Gastrocnemius medialis (tissue), 4 donors: ENCODE results near the gene DCC. TPM values are rescaled to one million over a fixed set of nuclear protein-coding genes. Genes with fewer than 3 reads are reported as not detected.

Source experiments
- ATAC-seq, 2 donors: fragments of 150-250 bp; one replicate each; pipeline ENCODE4 v1.9.1; 2016
- DNase-seq, 2 donors: peaks; one replicate each; pipeline ENCODE4 v3.0.0-alpha.2; 2019
- H3K27ac ChIP-seq, 4 donors: fragments of 200-600 bp; sonication (generic); 1 replicate in 1 of 4; 2 replicates in 3 of 4; pipeline ENCODE4 v1.5.1; 2016 to 2018; ENCODE audit warnings: mild to moderate bottlenecking in 2 of 4, moderate library complexity in 1 of 4
- H3K27me3 ChIP-seq, 3 donors: fragments of 200-600 bp; sonication (generic) in 2 of 3; 1 replicate in 1 of 3; 2 replicates in 2 of 3; pipeline versions ENCODE4 v1.5.1 to v1.6.0; 2016 to 2019; ENCODE audit warnings: mild to moderate bottlenecking in 1 of 3, moderate library complexity in 1 of 3
- H3K36me3 ChIP-seq, 2 donors: fragments of 200-600 bp; sonication (generic) in 1 of 2; one replicate each; pipeline ENCODE4 v1.5.1; 2017 to 2018
- H3K4me1 ChIP-seq, 2 donors: fragments of 200-600 bp; sonication (generic) in 1 of 2; one replicate each; pipeline ENCODE4 v1.5.1; 2016 to 2017; ENCODE audit warnings: mild to moderate bottlenecking in 2 of 2
- H3K4me3 ChIP-seq, 4 donors: fragments of 200-600 bp; sonication (generic) in 3 of 4; 1 replicate in 1 of 4; 2 replicates in 3 of 4; pipeline ENCODE4 v1.5.1; 2016 to 2019; ENCODE audit warnings: mild to moderate bottlenecking in 2 of 4
- H3K9me3 ChIP-seq, 3 donors: fragments of 200-600 bp; sonication (generic) in 2 of 3; 1 replicate in 1 of 3; 2 replicates in 2 of 3; pipeline ENCODE4 v1.5.1; 2016 to 2019
- POLR2A ChIP-seq, 2 donors: fragments of 450-650 bp; IDR thresholded peaks; one replicate each; pipeline ENCODE4 v1.6.1; 2017; ENCODE audit warnings: antibody characterized with exemption in 2 of 2, mild to moderate bottlenecking in 2 of 2, moderate library complexity in 2 of 2
- in situ Hi-C, 4 donors: fragments of 200-750 bp; cut with MboI; loops; one replicate each; pipeline versions ENCODE4 v1.15.0 to v1.8.0; 2017; ENCODE audit warnings: low sequenced_read_pairs in 4 of 4
- intact Hi-C: fragments of 100-400 bp; cut with DNase I; formaldehyde crosslinking; loops from one replicate; pipeline ENCODE4 v1.15.1; 2023; ENCODE audit warnings: low total_unique reads
- total RNA-seq, 4 donors: library from RNA; depleted of rRNA; stranded (reverse); fragments of >200 nt; gene quantifications; one replicate each; pipeline versions ENCODE4 v1.1.0 to v1.2.3, GENCODE V29; 2016
- TF ChIP-seq, protein P1 (sequence below), 5 experiments: fragments of 450-650 bp in 3 of 5; fragments of 200-600 bp in 2 of 5; sonication (generic) in 2 of 5; IDR thresholded peaks in 4 of 5; conservative IDR thresholded peaks in 1 of 5; 1 replicate in 4 of 5; 2 replicates in 1 of 5; pipeline ENCODE4 v1.5.1; 2016 to 2019; ENCODE audit warnings: antibody characterized with exemption in 5 of 5, mild to moderate bottlenecking in 3 of 5, moderate library complexity in 3 of 5

DCC gene
- total RNA-seq, 4 donors from 2014 or later = not detected

DNA sequence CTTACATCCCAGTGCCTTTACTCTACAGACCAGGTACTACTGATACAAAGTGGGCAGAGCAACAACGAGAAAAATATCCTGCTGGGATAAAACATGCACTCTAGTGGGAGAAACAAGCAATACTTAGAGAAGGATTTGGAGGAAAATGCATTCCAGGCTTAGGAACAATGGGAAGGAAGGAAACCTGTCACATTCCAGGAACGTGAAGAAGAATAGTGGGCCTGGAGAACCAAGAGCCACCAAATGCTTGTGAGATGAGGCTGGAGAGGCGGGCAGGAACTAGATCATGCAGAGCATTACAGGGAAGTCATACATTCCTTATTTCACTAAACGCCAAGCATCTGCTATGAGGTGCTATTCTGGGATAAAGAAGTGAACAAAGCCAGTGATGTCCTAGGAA, 342.3 kb downstream of the DCC start:
- Histone ChIP-seq H3K9me3 (no peaks in the 10 kb centered on the region), H3K27me3 (no peaks in the 10 kb centered on the region), H3K4me3 (no peak overlapping the region), H3K4me1 (no peaks in the 10 kb centered on the region), H3K27ac (no peak overlapping the region), H3K36me3 (no peaks in the 10 kb centered on the region)
- in situ Hi-C loops = no loop called here
- no peak for TF ChIP-seq POLR2A (IDR thresholded peaks at IDR 0.05)
- TF ChIP-seq, protein P1, sequence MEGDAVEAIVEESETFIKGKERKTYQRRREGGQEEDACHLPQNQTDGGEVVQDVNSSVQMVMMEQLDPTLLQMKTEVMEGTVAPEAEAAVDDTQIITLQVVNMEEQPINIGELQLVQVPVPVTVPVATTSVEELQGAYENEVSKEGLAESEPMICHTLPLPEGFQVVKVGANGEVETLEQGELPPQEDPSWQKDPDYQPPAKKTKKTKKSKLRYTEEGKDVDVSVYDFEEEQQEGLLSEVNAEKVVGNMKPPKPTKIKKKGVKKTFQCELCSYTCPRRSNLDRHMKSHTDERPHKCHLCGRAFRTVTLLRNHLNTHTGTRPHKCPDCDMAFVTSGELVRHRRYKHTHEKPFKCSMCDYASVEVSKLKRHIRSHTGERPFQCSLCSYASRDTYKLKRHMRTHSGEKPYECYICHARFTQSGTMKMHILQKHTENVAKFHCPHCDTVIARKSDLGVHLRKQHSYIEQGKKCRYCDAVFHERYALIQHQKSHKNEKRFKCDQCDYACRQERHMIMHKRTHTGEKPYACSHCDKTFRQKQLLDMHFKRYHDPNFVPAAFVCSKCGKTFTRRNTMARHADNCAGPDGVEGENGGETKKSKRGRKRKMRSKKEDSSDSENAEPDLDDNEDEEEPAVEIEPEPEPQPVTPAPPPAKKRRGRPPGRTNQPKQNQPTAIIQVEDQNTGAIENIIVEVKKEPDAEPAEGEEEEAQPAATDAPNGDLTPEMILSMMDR (IDR thresholded peaks at IDR 0.05 in 4 of 5, conservative IDR thresholded peaks at IDR 0.05 in 1 of 5) = no peak
- DNase-seq = no peak
- intact Hi-C loops = no loop called here
- ATAC-seq = no peak

DNA sequence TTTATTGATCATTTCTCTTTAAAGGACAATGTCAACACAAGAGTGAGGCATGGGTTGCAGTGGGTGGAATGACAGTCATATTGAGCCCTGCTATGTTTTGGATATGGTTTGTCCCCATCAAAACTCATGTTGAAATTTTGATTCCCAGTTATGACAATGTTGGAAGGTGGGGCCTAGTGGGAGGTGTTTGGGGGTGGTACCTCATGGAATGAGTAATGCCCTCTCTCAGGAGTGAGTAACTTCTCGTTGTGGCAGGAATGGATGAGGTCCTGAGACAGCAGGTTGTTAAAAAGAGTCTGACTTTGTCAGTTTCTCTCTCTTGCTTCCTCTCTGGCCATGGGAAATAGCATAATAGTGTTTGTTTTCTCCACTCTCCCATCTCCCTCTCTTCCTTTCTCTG, 345.3 kb downstream of the DCC start:
- Histone ChIP-seq H3K27ac (no peak overlapping the region), H3K4me1 (no peaks in the 10 kb centered on the region), H3K9me3 (no peaks in the 10 kb centered on the region), H3K4me3 (no peak overlapping the region), H3K36me3 (no peaks in the 10 kb centered on the region), H3K27me3 (no peaks in the 10 kb centered on the region)
- ATAC-seq (no peak), DNase-seq (no peak)
- intact Hi-C loops = no loop called here
- TF ChIP-seq POLR2A (IDR thresholded peaks at IDR 0.05) = no peak
- TF ChIP-seq, protein P1 (IDR thresholded peaks at IDR 0.05 in 4 of 5, conservative IDR thresholded peaks at IDR 0.05 in 1 of 5) = no peak
- in situ Hi-C loops = no loop called here

DNA sequence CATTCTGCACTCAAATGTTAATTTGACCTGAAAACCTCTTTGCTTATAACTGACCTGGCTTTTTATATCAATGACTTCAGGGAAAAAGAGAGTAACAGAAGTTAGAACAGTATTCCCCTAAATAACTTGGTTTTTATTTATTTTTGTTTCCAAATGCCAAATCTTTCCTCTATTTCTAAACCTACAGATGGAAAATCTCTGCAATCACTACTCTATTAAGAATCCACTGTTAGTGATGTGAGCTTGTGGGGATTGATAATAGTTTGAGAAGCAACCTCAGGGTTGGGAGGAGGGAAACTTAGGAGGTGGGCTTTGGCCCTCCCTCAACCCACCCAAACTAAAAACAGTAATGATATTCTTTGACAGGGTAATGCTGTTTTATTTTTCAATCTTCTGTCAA, 351.8 kb downstream of the DCC start:
- H3K4me3 ChIP-seq = no peak overlapping the region
- no peaks in the 10 kb centered on the region for H3K9me3 ChIP-seq
- H3K36me3 ChIP-seq = no peaks in the 10 kb centered on the region
- in situ Hi-C loops = no loop called here
- no peak overlapping the region for H3K27ac ChIP-seq
- DNase-seq = no peak
- intact Hi-C loops = no loop called here
- H3K27me3 ChIP-seq = no peaks in the 10 kb centered on the region
- no peak for TF ChIP-seq POLR2A (IDR thresholded peaks at IDR 0.05)
- TF ChIP-seq, protein P1 (IDR thresholded peaks at IDR 0.05 in 4 of 5, conservative IDR thresholded peaks at IDR 0.05 in 1 of 5) = no peak
- no peaks in the 10 kb centered on the region for H3K4me1 ChIP-seq
- no peak for ATAC-seq

DNA sequence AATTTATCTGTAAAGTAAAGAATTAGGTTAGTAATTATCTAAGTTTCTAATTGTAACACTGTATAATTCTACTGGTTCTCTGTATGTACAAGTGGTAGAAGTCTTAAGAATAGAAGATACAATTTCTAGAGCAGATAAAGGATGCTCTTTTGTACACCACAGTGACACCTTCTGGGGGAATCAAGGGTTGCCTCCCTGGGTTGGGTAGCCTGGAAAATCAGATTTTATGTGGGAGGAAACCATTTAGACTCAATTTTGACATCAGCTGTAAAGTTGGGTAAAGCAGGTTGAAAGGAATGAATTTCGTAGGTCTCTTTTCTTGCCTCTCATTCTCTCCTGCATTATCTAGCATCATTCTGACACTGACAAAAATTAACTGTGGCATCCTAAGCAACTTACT, 354.8 kb downstream of the DCC start:
- Histone ChIP-seq H3K27me3 (no peaks in the 10 kb centered on the region), H3K9me3 (no peaks in the 10 kb centered on the region), H3K36me3 (no peaks in the 10 kb centered on the region), H3K4me1 (no peaks in the 10 kb centered on the region), H3K27ac (no peak overlapping the region), H3K4me3 (no peak overlapping the region)
- in situ Hi-C loops (no loop called here), intact Hi-C loops (no loop called here)
- DNase-seq (no peak), ATAC-seq (no peak)
- TF ChIP-seq, protein P1 (IDR thresholded peaks at IDR 0.05 in 4 of 5, conservative IDR thresholded peaks at IDR 0.05 in 1 of 5) = no peak
- TF ChIP-seq POLR2A (IDR thresholded peaks at IDR 0.05) = no peak

DNA sequence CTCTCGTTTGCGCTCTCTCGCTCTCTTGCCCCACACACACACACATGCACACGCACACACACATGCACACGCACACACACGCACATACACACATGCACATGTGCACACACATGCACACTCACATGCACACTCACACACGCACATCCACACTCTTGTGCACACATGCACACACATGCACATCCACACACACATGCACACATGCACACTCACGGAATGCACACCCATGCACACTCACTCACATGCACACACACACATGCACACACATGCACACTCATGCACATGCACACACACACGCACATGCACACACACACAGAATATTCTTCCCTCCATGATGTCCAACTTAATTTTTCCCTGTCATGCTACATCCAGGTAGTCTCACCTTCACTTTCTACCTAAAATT, 360.1 kb downstream of the DCC start:
- Histone ChIP-seq H3K4me3 (no peak overlapping the region), H3K36me3 (no peaks in the 10 kb centered on the region), H3K9me3 (no peaks in the 10 kb centered on the region), H3K27me3 (no peaks in the 10 kb centered on the region), H3K4me1 (no peaks in the 10 kb centered on the region), H3K27ac (no peak overlapping the region)
- no peak for DNase-seq
- in situ Hi-C loops (loop anchor here in 1 of 4 donors (25.0 kb wide), 1 partner anchor 112 kb away; no protein-coding TSS in a partner anchor), intact Hi-C loops (no loop called here)
- no peak for ATAC-seq
- no peak for TF ChIP-seq POLR2A (IDR thresholded peaks at IDR 0.05)
- TF ChIP-seq, protein P1 (IDR thresholded peaks at IDR 0.05 in 4 of 5, conservative IDR thresholded peaks at IDR 0.05 in 1 of 5) = no peak
